Measurements from ENCODE around the gene SMIM28.
"Not testable (repeated sequence)": the region's sequence is repeated elsewhere in the genome, so short reads cannot be mapped to it uniquely, and the experiment has no call there.

DNA sequence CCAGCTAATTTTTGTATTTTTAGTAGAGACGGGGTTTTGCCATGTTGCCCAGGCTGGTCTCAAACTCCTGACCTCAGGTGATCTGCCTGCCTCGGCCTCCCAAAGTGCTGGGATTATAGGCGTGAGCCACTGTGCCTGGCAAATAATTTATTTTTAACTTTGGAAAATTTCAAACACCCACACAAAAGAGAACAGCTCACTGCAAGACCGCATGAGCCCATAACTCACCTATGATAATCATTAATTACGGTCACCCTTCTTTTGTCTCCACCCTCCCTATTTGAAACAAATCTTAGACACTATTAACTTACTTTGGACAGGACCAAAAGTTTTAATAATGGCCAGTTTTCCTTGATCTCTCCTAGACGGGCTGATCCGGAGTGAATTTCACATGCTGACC is 47.6 kb downstream of the SMIM28 start:
- TF ChIP-seq, protein P1, sequence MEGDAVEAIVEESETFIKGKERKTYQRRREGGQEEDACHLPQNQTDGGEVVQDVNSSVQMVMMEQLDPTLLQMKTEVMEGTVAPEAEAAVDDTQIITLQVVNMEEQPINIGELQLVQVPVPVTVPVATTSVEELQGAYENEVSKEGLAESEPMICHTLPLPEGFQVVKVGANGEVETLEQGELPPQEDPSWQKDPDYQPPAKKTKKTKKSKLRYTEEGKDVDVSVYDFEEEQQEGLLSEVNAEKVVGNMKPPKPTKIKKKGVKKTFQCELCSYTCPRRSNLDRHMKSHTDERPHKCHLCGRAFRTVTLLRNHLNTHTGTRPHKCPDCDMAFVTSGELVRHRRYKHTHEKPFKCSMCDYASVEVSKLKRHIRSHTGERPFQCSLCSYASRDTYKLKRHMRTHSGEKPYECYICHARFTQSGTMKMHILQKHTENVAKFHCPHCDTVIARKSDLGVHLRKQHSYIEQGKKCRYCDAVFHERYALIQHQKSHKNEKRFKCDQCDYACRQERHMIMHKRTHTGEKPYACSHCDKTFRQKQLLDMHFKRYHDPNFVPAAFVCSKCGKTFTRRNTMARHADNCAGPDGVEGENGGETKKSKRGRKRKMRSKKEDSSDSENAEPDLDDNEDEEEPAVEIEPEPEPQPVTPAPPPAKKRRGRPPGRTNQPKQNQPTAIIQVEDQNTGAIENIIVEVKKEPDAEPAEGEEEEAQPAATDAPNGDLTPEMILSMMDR (IDR thresholded peaks at IDR 0.05) = not testable (repeated sequence)
- not testable (repeated sequence) for TF ChIP-seq POLR2A (IDR thresholded peaks at IDR 0.05)

Data from ovary (tissue), 3 donors.